Neural progenitor cell (in vitro differentiated cells): Measurements from ENCODE around the gene RNF25. TPM values are rescaled to one million over a fixed set of nuclear protein-coding genes. Genes with fewer than 3 reads are reported as not detected.
A peak's percentile ranks its signal among the peaks of the same experiment; 100 is the strongest.

Source experiments
- DNase-seq: peaks from one replicate; pipeline ENCODE4 v3.0.0-alpha.2; 2016; ENCODE audit warnings: low spot score
- H2AFZ ChIP-seq: fragments of 200-600 bp; sonication (generic); replicated peaks from 2 replicates; pipeline ENCODE4 v1.6.1; 2016; ENCODE audit warnings: antibody characterized with exemption
- H3F3A ChIP-seq: fragments of 200-600 bp; sonication (generic); 2 replicates; pipeline ENCODE4 v1.6.1; 2016; ENCODE audit warnings: antibody characterized with exemption, low read depth
- H3K27ac ChIP-seq: fragments of 200-600 bp; sonication (generic); 2 replicates; pipeline ENCODE4 v1.5.1; 2016; ENCODE audit warnings: mild to moderate bottlenecking
- H3K27me3 ChIP-seq: fragments of 200-600 bp; sonication (generic); 2 replicates; pipeline ENCODE4 v1.6.1; 2016; ENCODE audit warnings: mild to moderate bottlenecking, moderate library complexity
- H3K36me3 ChIP-seq: fragments of 200-600 bp; sonication (generic); 2 replicates; pipeline ENCODE4 v1.5.1; 2016
- H3K4me1 ChIP-seq: fragments of 200-600 bp; sonication (generic); 2 replicates; pipeline ENCODE4 v1.6.1; 2016; ENCODE audit warnings: mixed run types
- H3K4me2 ChIP-seq: fragments of 200-600 bp; sonication (generic); 2 replicates; pipeline ENCODE4 v1.6.1; 2016
- H3K4me3 ChIP-seq: fragments of 200-600 bp; sonication (generic); 2 replicates; pipeline ENCODE4 v1.5.1; 2016
- H3K79me2 ChIP-seq: fragments of 200-600 bp; sonication (generic); 2 replicates; pipeline ENCODE4 v1.6.1; 2016; ENCODE audit warnings: low read depth
- H3K9ac ChIP-seq: fragments of 200-600 bp; sonication (generic); 2 replicates; pipeline ENCODE4 v1.6.1; 2016
- H3K9me3 ChIP-seq: fragments of 200-600 bp; sonication (generic); 2 replicates; pipeline ENCODE4 v1.5.1; 2016; ENCODE audit warnings: low read depth
- H4K20me1 ChIP-seq: fragments of 200-600 bp; sonication (generic); 2 replicates; pipeline ENCODE4 v1.6.1; 2016; ENCODE audit warnings: low read depth
- H3K27ac Mint-ChIP-seq: 3 replicates; pipeline ENCODE4 v1.8.0; 2021; ENCODE audit warnings: mixed read lengths
- H3K27me3 Mint-ChIP-seq: 2 replicates; pipeline ENCODE4 v1.8.0; 2022; ENCODE audit warnings: low read depth, mild to moderate bottlenecking, inconsistent platforms, moderate library complexity, mixed read lengths; ENCODE audit not compliant: insufficient read depth
- H3K36me3 Mint-ChIP-seq: 3 replicates; pipeline ENCODE4 v1.8.0; 2021; ENCODE audit warnings: mixed read lengths
- H3K4me1 Mint-ChIP-seq: 3 replicates; pipeline ENCODE4 v1.8.0; 2021; ENCODE audit warnings: mixed read lengths
- H3K4me3 Mint-ChIP-seq: 3 replicates; pipeline ENCODE4 v1.8.0; 2021; ENCODE audit warnings: mild to moderate bottlenecking, moderate library complexity, mixed read lengths
- H3K9me3 Mint-ChIP-seq: 3 replicates; pipeline ENCODE4 v1.8.0; 2020; ENCODE audit warnings: mixed read lengths
- CTCF ChIP-seq: fragments of 200-600 bp; sonication (generic); IDR thresholded peaks from 2 replicates; pipeline ENCODE4 v1.5.1; 2017; ENCODE audit warnings: antibody characterized with exemption, mild to moderate bottlenecking
- EZH2 ChIP-seq: fragments of 200-600 bp; sonication (generic); IDR thresholded peaks from 2 replicates; pipeline ENCODE4 v1.6.1; 2017; ENCODE audit warnings: antibody characterized with exemption, mild to moderate bottlenecking, moderate library complexity
- EZH2phosphoT487 ChIP-seq: fragments of 200-600 bp; sonication (generic); IDR thresholded peaks from 2 replicates; pipeline ENCODE4 v1.6.1; 2017; ENCODE audit warnings: antibody characterized with exemption
- total RNA-seq: library from RNA; depleted of rRNA; stranded (reverse); fragments of >200 nt; gene quantifications from 2 replicates; pipeline ENCODE4 v1.2.3, GENCODE V29; 2015; ENCODE audit warnings: low replicate concordance

RNF25 gene
- total RNA-seq, 1 donor from 2014 or later, result 9.6 TPM

- Mint-ChIP-seq H3K9me3 (no peaks in the 10 kb centered on the region), H3K4me3 (peak overlapping the region; percentile 31), H3K4me1 (peaks cover 21% of the 10 kb centered on the region), H3K27ac (no peak overlapping the region), H3K36me3 (peaks cover 24% of the 10 kb centered on the region), H3K27me3 (peaks cover 9% of the 10 kb centered on the region)
- no peak overlapping the region for H3K9ac ChIP-seq
- no peak for TF ChIP-seq EZH2phosphoT487
- TF ChIP-seq EZH2, result no peak
- TF ChIP-seq CTCF, result no peak
- H3K4me2 ChIP-seq, result no peak overlapping the region
- no peak overlapping the region for H2AFZ ChIP-seq
- no peak overlapping the region for H3K4me3 ChIP-seq
- no peaks in the 10 kb centered on the region for H3K27me3 ChIP-seq
- H3K79me2 ChIP-seq, result peaks cover 21% of the 10 kb centered on the region
- no peaks in the 10 kb centered on the region for H4K20me1 ChIP-seq
- H3K36me3 ChIP-seq, result peaks cover 2% of the 10 kb centered on the region
- no peak overlapping the region for H3K27ac ChIP-seq
- H3F3A ChIP-seq, result peaks cover 9% of the 10 kb centered on the region
- no peaks in the 10 kb centered on the region for H3K9me3 ChIP-seq
- no peak for DNase-seq
- H3K4me1 ChIP-seq, result peaks cover 3% of the 10 kb centered on the region
Measured at GRCh38 chr2:218662827-218663226, 9.0 kb downstream of the RNF25 start.

- Histone ChIP-seq H3K36me3 (peaks cover 4% of the 10 kb centered on the region), H4K20me1 (no peaks in the 10 kb centered on the region), H3K79me2 (peaks cover 26% of the 10 kb centered on the region), H3K27me3 (no peaks in the 10 kb centered on the region), H3K4me1 (peaks cover 3% of the 10 kb centered on the region), H3K9ac (no peak overlapping the region), H3F3A (peaks cover 9% of the 10 kb centered on the region), H3K27ac (no peak overlapping the region), H3K4me2 (no peak overlapping the region), H3K4me3 (no peak overlapping the region), H2AFZ (no peak overlapping the region), H3K9me3 (no peaks in the 10 kb centered on the region)
- Mint-ChIP-seq H3K9me3 (no peaks in the 10 kb centered on the region), H3K4me3 (peak overlapping the region; percentile 31), H3K36me3 (peaks cover 22% of the 10 kb centered on the region), H3K27me3 (peaks cover 9% of the 10 kb centered on the region), H3K4me1 (peaks cover 23% of the 10 kb centered on the region), H3K27ac (no peak overlapping the region)
- TF ChIP-seq EZH2, result no peak
- TF ChIP-seq EZH2phosphoT487, result no peak
- TF ChIP-seq CTCF, result no peak
- DNase-seq, result no peak
Measured at GRCh38 chr2:218662377-218662776, 9.4 kb downstream of the RNF25 start.

GRCh38 chr2:218659988-218660358, 11.8 kb downstream of the RNF25 start:
- Histone ChIP-seq H3F3A (peaks cover 9% of the 10 kb centered on the region), H3K9me3 (no peaks in the 10 kb centered on the region), H4K20me1 (no peaks in the 10 kb centered on the region), H3K27me3 (no peaks in the 10 kb centered on the region), H3K9ac (peak overlapping the region; percentile 29), H3K4me2 (peak overlapping the region; percentile 97), H3K27ac (no peak overlapping the region), H3K36me3 (peaks cover 4% of the 10 kb centered on the region), H2AFZ (peak overlapping the region; percentile 97), H3K4me1 (peaks cover 3% of the 10 kb centered on the region), H3K4me3 (peak overlapping the region; percentile 95), H3K79me2 (peaks cover 26% of the 10 kb centered on the region)
- TF ChIP-seq EZH2phosphoT487 (no peak), EZH2 (no peak), CTCF (no peak)
- Mint-ChIP-seq H3K36me3 (peaks cover 21% of the 10 kb centered on the region), H3K4me3 (peak overlapping the region; percentile 99), H3K27me3 (peaks cover 9% of the 10 kb centered on the region), H3K4me1 (peaks cover 23% of the 10 kb centered on the region), H3K9me3 (no peaks in the 10 kb centered on the region), H3K27ac (no peak overlapping the region)
- DNase-seq, result no peak
